Glutamatergic neuron (in vitro differentiated cells): ENCODE data around the gene GRIK4. TPM values are rescaled to one million over a fixed set of nuclear protein-coding genes. Genes with fewer than 3 reads are reported as not detected.

Experiments
- DNase-seq: peaks from one replicate; pipeline ENCODE4 v3.0.0; 2022
- H3K27ac Mint-ChIP-seq: one replicate; pipeline ENCODE4 v1.8.0; 2020; ENCODE audit warnings: mild to moderate bottlenecking, mixed read lengths, inconsistent platforms; ENCODE audit not compliant: unreplicated experiment
- H3K27me3 Mint-ChIP-seq: one replicate; pipeline ENCODE4 v1.8.0; 2020; ENCODE audit warnings: mild to moderate bottlenecking, moderate library complexity, mixed read lengths, inconsistent platforms; ENCODE audit not compliant: unreplicated experiment
- H3K36me3 Mint-ChIP-seq: one replicate; pipeline ENCODE4 v1.8.0; 2020; ENCODE audit warnings: mild to moderate bottlenecking, mixed read lengths, inconsistent platforms; ENCODE audit not compliant: unreplicated experiment
- H3K4me1 Mint-ChIP-seq: one replicate; pipeline ENCODE4 v1.8.0; 2020; ENCODE audit warnings: mild to moderate bottlenecking, low read depth, mixed read lengths, inconsistent platforms; ENCODE audit not compliant: unreplicated experiment
- H3K4me3 Mint-ChIP-seq: one replicate; pipeline ENCODE4 v1.8.0; 2020; ENCODE audit warnings: mild to moderate bottlenecking, mixed read lengths, inconsistent platforms; ENCODE audit not compliant: unreplicated experiment
- H3K9me3 Mint-ChIP-seq: one replicate; pipeline ENCODE4 v1.8.0; 2020; ENCODE audit warnings: mild to moderate bottlenecking, moderate library complexity, mixed read lengths, inconsistent platforms; ENCODE audit not compliant: unreplicated experiment
- CTCF ChIP-seq: fragments of 200-600 bp; sonication (generic); IDR thresholded peaks from one replicate; pipeline ENCODE4 v1.5.0; 2021; ENCODE audit not compliant: partially characterized antibody, unreplicated experiment
- total RNA-seq: library from RNA; stranded (reverse); fragmentation: NEBNext Ultra II Directional; extraction: Animal tissue kit (Norgen Biotek cat#: 25700); gene quantifications from one replicate; pipeline ENCODE4 v1.2.1, GENCODE V29; 2021; ENCODE audit not compliant: unreplicated experiment

The GRIK4 gene
- total RNA-seq, 1 donor from 2014 or later = 3.6 TPM

- no peak for TF ChIP-seq CTCF
- Mint-ChIP-seq H3K4me1 (peaks cover 3% of the 10 kb centered on the region), H3K9me3 (peaks cover 4% of the 10 kb centered on the region), H3K27me3 (no peaks in the 10 kb centered on the region), H3K27ac (no peak overlapping the region), H3K36me3 (no peaks in the 10 kb centered on the region), H3K4me3 (no peak overlapping the region)
- no peak for DNase-seq
Observed at GRCh38 chr11:120839846-120840402, 328.4 kb downstream of the GRIK4 start.

- no peak overlapping the region for H3K4me3 Mint-ChIP-seq
- H3K9me3 Mint-ChIP-seq = peaks cover 4% of the 10 kb centered on the region
- no peak for TF ChIP-seq CTCF
- no peaks in the 10 kb centered on the region for H3K4me1 Mint-ChIP-seq
- no peaks in the 10 kb centered on the region for H3K27me3 Mint-ChIP-seq
- no peaks in the 10 kb centered on the region for H3K36me3 Mint-ChIP-seq
- H3K27ac Mint-ChIP-seq = no peak overlapping the region
- no peak for DNase-seq
Observed at GRCh38 chr11:120840661-120841060, 329.1 kb downstream of the GRIK4 start.

- Mint-ChIP-seq H3K4me3 (no peak overlapping the region), H3K27ac (no peak overlapping the region), H3K27me3 (no peaks in the 10 kb centered on the region), H3K4me1 (peaks cover 3% of the 10 kb centered on the region), H3K9me3 (peaks cover 4% of the 10 kb centered on the region), H3K36me3 (no peaks in the 10 kb centered on the region)
- no peak for DNase-seq
- TF ChIP-seq CTCF = no peak
Observed at GRCh38 chr11:120841074-120841473, 329.5 kb downstream of the GRIK4 start.

GRCh38 chr11:120842195-120842594 is 330.6 kb downstream of the GRIK4 start:
- no peak overlapping the region for H3K4me3 Mint-ChIP-seq
- DNase-seq = no peak
- peaks cover 4% of the 10 kb centered on the region for H3K9me3 Mint-ChIP-seq
- H3K4me1 Mint-ChIP-seq = peaks cover 6% of the 10 kb centered on the region
- no peak overlapping the region for H3K27ac Mint-ChIP-seq
- peaks cover 5% of the 10 kb centered on the region for H3K36me3 Mint-ChIP-seq
- TF ChIP-seq CTCF = no peak
- H3K27me3 Mint-ChIP-seq = peaks cover 2% of the 10 kb centered on the region

GRCh38 chr11:120853435-120853834 is 341.9 kb downstream of the GRIK4 start:
- no peaks in the 10 kb centered on the region for H3K9me3 Mint-ChIP-seq
- peaks cover 5% of the 10 kb centered on the region for H3K36me3 Mint-ChIP-seq
- no peak for DNase-seq
- no peak overlapping the region for H3K4me3 Mint-ChIP-seq
- no peak for TF ChIP-seq CTCF
- peaks cover 4% of the 10 kb centered on the region for H3K4me1 Mint-ChIP-seq
- H3K27ac Mint-ChIP-seq = no peak overlapping the region
- peaks cover 2% of the 10 kb centered on the region for H3K27me3 Mint-ChIP-seq
